Activated gamma-delta T cell treated with anti-CD3 and anti-CD28 coated beads, Interleukin-2, amount 50 U/mL, for 16 hours (primary cell): ENCODE measurements around the gene ZNF19.
A peak's percentile ranks its signal among the peaks of the same experiment; 100 is the strongest.
"Not testable (repeated sequence)": the region's sequence is repeated elsewhere in the genome, so short reads cannot be mapped to it uniquely, and the experiment has no call there.

Experiments
- DNase-seq: peaks from one replicate; pipeline ENCODE4 v3.0.0-alpha.2; 2020; ENCODE audit warnings: low read depth

The ZNF19 gene

DNA sequence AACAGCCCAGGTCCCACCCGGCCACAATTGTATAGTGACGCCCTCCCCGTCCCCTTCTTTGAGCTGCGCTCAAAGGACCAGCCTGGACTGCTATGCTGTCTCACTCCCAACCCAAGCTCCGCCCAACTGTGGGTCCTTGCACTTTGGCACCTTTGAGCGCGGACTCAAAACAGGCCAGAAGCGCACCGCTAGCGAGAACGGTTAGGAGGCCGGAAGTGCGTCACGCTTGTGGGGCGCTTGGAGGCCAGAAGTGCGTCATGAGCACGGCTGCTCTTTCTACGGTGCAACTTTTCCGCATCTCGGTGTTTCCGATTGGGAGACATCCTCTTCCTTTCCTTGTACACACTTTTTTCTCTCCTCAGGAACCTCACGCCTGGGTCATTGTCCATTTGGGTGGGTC, at the start of gene ZNF19:
Gene ZNF19 (minus strand): TSS at position 203 of the 400 bp plus-strand sequence. CDS start 7,210 bp downstream, outside the sequence.
- no peak for DNase-seq

DNA sequence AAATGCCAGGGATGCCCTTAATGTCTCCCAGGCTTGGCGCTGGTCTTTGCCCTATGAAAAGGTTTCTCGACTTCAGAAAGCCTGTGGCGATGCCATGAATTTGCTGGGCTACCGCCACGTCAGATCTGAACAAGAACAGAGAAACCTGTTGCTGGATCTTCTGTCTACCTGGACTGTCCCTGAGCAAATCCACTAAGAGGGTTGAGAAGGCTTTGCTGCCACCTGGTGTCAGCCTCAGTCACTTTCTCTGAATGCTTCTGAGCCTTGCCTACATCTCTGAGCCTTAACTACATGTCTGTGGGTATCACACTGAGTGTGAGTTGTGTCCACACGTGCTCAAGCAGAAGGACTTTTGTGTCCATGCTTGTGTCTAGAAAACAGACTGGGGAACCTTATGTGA, 48.5 kb upstream of the ZNF19 start:
- DNase-seq = no peak

DNA sequence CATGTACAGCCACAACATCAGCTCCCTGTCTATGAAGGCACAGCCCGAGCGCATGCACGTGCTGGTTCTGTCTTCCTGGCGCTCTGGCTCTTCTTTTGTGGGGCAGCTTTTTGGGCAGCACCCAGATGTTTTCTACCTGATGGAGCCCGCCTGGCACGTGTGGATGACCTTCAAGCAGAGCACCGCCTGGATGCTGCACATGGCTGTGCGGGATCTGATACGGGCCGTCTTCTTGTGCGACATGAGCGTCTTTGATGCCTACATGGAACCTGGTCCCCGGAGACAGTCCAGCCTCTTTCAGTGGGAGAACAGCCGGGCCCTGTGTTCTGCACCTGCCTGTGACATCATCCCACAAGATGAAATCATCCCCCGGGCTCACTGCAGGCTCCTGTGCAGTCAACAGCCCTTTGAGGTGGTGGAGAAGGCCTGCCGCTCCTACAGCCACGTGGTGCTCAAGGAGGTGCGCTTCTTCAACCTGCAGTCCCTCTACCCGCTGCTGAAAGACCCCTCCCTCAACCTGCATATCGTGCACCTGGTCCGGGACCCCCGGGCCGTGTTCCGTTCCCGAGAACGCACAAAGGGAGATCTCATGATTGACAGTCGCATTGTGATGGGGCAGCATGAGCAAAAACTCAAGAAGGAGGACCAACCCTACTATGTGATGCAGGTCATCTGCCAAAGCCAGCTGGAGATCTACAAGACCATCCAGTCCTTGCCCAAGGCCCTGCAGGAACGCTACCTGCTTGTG, 47.8 kb upstream of the ZNF19 start:
- DNase-seq = no peak

DNA sequence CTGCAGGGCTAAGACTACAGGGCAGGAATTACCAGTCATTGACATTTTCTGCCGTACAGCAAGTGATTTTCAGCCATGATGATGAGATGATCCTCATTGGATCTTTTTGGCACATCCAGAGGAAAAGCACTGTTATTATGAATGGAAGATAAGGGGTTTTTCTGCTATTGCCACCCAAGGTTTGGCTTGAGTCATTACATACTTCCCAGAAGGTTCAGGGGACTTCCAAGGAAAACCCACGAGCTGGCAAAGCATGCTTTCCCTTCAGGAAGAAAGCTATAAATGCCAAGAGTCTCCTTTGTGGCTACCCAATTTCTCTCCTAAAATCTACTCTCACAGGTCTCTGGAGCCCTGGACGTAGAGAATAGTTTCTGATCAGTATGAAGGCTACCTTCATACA, 43.2 kb upstream of the ZNF19 start:
- no peak for DNase-seq

DNA sequence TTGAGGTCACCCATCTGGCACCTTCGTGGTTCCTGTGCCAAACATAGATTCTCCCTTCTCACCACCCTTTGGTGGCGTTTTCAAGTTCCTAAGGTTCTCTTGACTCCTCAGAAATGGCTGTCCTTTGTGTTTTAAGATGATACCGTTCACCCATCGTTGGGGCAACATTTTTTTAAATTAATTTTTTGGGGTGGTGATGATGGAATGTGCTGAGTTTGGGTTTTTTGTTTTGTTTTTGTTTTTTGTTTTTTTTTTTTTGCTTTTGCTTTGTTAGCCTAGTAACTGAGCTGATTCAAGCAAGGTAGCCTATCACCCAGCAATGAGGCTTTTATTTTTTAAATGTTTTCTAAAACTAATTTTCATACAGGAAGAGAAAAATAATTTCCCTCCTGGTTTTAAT, 39.7 kb upstream of the ZNF19 start:
- DNase-seq = no peak

DNA sequence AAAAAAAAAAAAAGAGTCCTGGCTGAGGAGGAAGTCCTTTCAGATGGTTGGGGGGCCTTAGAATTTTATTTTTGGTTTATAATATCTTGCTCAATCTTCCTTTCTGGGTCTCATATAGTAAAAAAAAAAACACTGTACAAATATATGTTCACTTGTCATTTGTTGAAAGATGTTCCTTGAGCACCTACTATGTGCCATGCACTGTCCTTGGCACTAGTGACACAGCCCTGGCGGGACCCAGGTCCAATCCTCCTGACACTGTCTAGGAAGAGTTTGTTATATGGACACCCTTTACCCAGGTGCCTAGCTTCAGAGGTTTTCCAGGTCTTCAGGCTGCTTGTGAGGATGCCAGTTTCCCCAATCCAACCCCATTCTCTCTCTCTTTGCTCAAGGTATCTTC, 39.1 kb upstream of the ZNF19 start:
- no peak for DNase-seq

DNA sequence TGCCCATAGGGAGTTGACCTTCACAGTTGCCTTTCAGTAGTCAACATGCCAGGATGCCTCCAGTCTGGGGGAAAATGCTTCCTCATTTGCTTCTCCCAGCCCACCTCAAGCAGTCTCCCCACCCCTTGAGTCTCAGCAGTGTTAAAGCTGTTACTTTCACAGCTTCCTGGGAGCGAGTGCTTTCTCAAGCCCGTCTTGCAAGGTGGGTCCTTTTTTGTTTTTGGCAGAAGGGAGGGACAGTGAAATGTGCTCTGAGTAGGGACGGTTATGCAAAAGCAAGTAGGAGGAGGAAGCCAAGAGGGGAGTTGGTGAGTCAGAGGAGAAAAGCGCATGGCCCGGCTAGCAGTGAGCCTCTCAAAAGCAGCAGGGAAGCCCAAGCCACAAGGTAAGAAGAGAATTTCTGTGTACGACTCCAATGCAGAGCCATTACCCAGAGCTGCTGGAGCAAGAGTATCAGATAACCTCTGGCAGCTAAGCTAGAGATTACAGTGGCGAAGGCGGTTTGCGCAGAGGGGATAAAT, 37.0 kb upstream of the ZNF19 start, which contains the start of gene CHST4:
Gene CHST4 (plus strand): TSS at position 316 of the 521 bp plus-strand sequence. CDS start 10,252 bp downstream, outside the sequence.
- DNase-seq = no peak

DNA sequence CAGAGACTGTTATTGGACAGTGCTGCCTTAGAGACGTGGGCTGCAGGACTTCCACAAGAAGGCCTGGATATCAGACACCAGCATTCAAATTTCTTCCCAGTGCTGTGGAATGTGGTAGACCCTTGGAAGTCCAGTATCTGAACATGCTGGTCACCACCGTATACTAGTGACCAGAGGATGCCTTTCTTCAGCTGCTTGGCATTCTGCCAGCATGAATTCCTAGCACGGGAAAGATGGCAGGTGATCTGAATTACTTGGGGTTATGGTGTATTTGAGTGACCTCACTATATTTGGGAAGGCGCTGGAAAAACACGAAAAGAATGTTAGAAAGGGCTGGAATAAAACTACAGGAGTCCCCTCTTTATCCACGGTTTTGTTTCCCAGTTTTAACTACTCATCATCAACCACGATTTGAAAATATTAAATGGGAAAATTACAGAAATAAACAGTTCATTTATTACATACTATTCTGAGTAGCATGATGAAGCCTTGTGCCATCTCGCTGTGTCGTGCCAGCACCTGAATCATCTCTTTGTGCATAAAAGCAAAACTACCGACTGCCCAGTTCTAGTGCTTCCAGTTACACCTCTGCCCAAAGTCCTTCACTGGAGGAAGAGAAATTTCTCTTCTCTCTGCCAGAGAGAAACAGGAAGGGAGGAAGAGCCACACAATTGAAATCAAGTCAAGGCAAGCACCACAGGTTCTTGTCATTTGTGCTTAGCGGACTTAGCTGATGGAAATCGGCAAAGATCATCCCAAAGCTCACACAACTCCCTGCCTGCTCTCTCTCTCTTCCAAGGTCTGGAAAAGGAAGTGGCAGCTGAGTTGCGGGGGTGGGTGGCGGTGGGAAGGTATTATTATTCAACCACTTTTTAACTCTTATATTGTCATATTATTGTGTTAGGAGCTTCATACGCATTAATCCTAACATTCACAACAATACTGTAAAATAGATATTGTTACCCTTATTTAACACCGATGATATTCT, 35.7 kb upstream of the ZNF19 start:
- no peak for DNase-seq

DNA sequence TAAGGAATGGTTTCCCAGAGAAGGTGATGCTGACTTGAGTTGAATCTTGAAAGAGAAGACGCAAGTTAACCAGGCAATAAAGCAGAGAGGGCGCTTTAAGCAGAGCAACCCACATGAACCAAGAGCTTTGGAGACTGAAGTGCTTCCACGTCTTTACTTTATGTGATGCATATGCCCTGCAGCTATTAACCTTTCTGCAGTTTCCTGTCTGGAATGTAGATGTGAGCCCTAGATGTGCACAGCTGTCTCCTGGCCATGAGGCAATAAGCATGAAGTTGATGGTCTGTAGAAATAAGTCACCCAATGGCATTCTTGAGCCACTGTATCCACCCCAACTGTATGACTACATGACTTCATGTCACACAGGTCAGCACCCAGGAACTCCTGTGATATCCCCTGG, 31.4 kb upstream of the ZNF19 start:
- DNase-seq = no peak

DNA sequence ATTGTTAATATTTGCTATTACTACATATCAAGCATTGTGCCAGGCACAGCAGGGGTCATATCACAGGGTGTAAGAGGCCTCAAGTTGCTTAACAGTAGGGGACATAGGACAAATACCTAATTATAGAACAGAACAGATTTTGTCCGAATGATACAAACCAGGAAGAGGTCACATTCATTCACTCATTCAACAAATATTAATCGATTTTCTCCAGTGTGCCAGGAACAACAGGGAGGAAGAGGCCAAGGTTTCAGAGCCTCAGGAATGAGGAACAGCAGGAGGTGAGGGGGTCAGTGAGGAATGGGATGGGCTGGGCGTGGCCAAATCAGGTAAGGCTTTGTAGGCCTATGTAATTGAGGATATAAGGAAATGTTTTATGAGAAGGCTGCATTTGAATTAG, 25.9 kb upstream of the ZNF19 start:
- no peak for DNase-seq

DNA sequence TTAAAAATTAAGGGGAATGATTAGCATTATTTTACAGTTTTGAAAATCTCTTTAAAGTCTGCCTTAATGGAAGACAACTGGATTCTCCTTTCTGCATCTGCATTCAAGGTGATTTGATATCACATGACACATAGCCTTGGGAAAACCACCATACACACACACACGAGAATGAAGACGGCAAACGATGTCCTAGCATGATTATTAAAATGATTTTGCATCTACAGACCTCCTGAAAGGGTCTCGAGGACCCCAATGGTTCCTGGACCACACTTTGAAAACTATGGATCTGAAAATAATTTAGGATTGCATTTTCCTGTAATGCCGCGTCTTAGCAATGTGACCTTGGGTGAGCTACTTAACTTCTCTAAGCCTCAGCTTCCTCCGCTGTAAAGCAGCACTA, 25.4 kb upstream of the ZNF19 start:
- DNase-seq = no peak

DNA sequence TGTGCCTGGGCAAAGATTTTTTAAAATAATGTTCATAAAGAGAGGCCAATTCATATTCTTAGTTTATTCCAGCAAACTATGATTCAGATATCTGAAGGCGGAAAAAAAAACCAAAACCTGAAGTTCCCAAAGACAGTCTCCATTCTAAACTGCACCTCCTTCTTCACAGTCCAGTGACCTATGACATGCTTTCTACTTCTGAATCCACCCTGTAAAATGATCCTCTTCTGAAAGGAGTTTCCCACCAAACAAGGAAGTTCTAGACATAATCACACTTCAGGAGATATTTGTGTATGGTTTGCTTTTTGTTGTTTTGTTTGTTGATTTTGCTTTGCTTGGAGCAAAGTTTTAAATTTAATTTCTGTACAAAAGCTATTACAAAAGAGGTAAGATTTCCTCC, 24.2 kb upstream of the ZNF19 start:
- DNase-seq = no peak

DNA sequence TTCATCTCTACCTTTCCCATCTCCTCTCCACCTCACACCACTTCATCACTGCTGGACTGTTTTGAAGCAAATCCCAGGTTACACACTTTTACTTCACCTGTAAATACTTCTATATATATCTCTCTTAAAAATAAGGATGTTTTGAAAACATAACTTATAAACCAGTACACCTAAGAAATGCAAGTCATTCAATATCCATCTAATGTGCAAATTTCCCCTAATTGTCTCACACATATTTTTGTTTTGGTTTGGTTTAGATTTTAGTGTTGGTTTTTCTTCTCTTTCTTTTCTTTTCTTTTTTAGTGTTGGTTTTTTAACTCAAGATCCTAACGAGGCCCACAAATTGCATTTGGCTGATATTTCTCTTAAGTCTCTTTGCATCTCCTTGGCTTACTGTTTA, 17.9 kb upstream of the ZNF19 start:
- DNase-seq = no peak

DNA sequence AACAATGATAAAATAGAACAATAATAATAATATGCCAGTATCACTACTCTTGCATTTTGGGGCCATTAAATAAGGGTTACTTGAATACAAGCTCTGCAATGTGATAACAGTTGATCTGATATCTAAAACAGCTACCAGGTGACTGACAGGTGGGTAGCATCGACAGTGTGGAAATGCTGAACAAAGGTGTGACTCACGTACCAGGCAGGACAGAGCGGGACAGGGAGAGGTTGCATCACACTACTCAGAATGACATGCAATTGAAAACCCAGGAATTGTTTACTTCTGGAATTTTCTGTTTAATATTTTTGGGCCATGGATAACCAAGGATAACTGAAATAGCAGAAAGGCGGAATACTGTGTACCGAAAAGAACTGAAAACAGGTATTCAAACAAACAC, 15.8 kb upstream of the ZNF19 start:
- no peak for DNase-seq

DNA sequence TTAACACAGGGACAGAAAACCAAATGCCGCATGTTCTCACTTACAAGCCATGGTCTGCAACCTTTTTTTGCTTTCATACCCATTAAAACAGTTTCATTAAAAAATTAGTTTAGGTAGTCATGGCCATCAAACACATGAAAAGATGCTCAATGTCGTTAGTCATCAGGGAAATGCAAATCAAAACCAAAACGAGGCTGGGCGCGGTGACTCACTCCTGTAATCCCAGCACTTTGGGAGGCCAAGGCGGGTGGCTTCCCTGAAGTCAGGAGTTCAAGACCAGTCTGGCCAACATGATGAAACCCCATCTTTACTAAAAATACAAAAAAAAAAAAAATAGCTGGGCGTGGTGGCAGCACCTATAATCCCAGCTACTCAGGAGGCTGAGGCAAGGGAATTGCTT, 14.9 kb upstream of the ZNF19 start:
- not testable (repeated sequence) for DNase-seq

DNA sequence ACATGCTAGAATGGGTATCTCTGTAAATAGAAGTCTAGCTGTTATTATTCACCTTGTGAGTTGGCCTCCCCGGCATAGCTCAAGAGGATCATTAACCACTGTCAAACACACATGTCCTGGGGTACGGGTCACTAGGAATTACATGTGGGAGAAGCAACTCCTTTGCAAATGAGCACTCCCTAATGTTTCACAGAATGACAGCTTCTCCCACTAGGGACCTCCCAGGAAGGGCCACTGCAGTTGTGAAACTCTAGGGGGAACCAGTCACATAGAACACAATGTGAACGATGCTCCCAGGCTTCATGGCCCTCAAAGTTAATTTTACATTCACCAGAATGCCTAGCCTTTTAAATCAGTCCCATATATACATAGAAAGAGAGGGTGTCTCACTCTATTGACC, 12.4 kb upstream of the ZNF19 start:
- DNase-seq = no peak

DNA sequence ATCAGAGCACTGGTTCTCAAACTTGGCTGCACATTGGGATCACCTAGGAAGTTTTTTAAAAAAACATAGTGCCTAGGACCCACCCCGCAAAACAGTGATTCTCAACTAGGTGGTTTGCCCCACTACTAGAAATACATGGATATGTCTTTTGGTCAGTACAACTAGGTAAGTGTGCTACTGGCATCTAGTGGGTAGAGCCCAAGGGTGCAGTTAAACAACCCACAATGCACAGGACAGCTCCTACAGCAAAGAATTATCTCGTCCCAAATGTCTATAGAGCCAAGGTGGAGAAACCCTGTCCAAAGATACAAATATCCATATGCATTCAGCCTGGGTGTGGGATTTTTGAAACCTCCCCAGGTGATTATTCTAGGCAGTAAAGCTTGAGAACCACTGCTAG, 11.8 kb upstream of the ZNF19 start:
- no peak for DNase-seq

DNA sequence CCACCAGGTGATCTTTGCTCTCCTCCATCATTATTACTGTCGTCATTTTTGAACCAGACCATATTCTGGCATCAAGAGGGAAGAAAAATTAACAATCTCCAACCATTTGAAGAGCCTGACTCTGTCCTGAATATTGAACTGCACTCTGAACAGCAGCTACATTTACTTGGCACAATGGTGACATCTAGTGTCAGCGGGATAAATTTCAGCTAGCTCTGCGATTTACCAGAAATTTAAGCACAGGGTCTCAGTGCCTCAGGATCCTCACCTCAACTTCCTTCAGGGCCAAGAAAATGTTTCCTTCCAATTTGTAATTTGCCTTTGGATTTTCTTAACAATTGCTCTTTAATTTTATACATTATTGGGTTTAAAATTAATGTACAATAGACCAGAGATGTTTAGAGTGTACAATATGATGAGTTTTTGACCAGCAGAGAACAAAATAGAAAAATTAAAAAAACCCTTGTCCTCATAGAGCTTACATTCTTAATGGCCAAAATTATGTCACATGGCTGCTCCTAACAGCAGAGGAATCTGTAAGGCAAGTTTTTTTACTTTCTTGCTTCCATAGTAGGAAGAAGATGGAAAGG, 10.7 kb upstream of the ZNF19 start:
- DNase-seq = peak; percentile 19

DNA sequence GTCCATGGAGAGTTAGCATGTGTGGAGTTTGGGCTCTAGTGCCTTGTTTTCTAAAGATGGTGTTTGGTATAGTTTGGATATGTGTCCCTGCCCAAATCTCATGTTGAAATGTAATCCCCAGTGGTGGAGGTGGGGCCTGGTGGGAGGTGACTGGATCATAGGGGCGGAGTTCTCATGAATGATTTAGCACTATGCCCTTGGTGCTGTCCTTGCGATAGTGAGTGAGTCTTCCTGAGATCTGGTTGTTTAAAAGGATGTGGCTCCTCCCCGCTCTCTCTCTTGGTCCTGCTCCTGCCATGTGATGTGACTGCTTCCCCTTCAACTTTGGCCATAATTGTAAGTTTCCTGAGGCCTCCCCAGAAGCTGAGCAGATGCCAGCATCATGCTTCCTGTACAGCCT, 8.9 kb upstream of the ZNF19 start:
- no peak for DNase-seq

DNA sequence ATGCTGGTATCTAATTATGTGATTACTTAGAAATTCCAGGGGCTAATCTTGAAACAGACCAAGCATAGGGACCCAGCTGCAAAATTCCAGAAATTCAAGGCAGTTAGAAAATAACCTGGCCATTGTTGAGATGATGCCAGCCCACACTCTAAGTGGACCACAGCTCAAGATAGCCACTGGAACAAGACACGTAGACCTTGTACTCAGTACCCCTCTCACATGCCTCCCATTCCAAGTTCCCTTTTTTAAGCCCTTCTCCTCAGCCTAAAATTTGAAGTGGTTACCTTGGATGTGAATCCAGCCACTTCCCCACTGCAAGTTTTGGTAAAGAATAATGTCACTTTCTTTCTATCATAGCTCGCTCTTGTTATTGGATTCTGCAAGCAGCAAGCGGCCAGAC, 4.1 kb upstream of the ZNF19 start:
- no peak for DNase-seq

DNA sequence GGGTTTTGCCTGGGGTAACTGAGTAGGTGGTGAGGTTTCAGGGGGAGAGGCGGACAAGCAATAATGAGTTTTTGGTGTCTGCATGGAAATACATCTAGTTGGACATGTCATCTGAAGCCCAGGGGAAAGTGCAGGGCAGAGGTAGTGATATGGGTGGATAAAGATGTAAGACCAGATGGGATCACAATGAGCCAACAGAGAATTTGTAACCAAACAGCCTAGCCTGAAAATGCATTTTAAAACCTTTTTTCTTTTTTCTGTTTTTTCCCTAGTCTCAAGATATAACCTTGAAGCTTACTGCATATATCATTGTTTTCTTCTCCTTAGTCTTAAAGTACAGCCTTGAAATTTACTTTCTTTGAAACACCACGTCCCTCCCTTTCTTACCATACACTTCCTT, 3.7 kb upstream of the ZNF19 start:
- no peak for DNase-seq

DNA sequence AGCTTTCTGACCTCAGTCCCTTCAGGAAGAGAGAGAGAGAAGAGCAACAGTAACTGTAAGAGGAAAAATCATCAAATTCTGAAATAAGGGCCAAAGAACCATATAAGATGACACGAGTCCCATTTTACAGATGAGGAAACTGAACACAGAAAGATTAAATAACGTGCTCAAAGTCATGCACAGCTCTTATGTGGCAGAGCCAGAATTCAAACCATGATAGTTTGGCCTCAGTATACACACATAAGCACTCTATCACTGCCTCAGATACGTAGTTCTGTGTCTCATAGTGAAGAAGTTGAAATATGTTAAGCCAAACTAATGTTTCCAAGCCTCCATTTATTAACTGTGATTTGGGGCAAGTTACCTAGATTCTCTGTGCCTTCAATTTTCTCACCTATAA, 1.9 kb upstream of the ZNF19 start:
- DNase-seq = no peak

DNA sequence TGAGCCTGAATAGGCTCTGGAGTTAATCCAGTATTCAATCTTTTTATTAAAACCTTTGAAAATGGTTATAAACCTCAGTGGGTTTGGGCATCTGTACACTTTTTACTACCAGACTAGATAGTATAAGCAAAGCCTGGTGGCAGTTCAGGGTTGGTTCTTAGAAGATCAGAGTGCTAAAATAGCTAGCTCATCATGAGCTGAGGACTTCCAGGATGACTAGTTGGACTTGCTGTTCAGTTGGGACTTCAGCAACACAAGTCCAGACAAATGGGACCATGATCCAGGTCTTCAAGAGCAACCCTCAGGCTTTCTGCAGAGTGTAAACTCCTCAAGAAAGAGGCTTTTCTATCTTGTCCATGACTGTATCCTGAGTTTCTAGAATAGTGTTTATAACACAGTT, 1.2 kb upstream of the ZNF19 start:
- no peak for DNase-seq
